GM12878 (cell line): ENCODE measurements around the gene TNXB.

Experiments used
- CBX5 ChIP-seq: sonication (generic); IDR thresholded peaks from 2 replicates; pipeline ENCODE4 v1.6.1; 2016; ENCODE audit warnings: low read depth, moderate library complexity, mild to moderate bottlenecking, inconsistent platforms
- CHD2 ChIP-seq: IDR thresholded peaks from 2 replicates; pipeline ENCODE4 v1.6.1; 2011; ENCODE audit warnings: low read depth, low read length, improper control_type of control experiment, borderline replicate concordance
- CTCF ChIP-seq, 3 experiments: IDR thresholded peaks in 2 of 3; conservative IDR thresholded peaks in 1 of 3; 2 replicates each; pipeline ENCODE4 v1.5.1; 2011; ENCODE audit warnings: low read depth in 3 of 3, low read length in 3 of 3, mild to moderate bottlenecking in 3 of 3, control low read depth in 2 of 3, moderate library complexity in 2 of 3, inconsistent platforms in 1 of 3, mixed read lengths in 1 of 3; ENCODE audit not compliant: control insufficient read depth in 2 of 3, insufficient read depth in 1 of 3; ENCODE audit errors: extremely low read depth in 1 of 3
- EP300 ChIP-seq, 2 experiments: fragments of 150-350 bp in 1 of 2; IDR thresholded peaks; 2 replicates each; pipeline ENCODE4 v1.6.1; 2011 to 2012; ENCODE audit warnings: low read depth in 2 of 2, low read length in 2 of 2, borderline replicate concordance in 1 of 2, improper control_type of control experiment in 1 of 2, inconsistent platforms in 1 of 2; ENCODE audit not compliant: control insufficient read depth in 1 of 2
- FOS ChIP-seq: IDR thresholded peaks from 3 replicates; pipeline ENCODE4 v1.6.1; 2011; ENCODE audit warnings: borderline replicate concordance; ENCODE audit not compliant: insufficient read length; ENCODE audit errors: extremely low read depth
- GATAD2B ChIP-seq: fragments of 450-650 bp; conservative IDR thresholded peaks from 2 replicates; pipeline ENCODE4 v1.6.1; 2017; ENCODE audit warnings: low read depth, mild to moderate bottlenecking, moderate library complexity
- MAX ChIP-seq: IDR thresholded peaks from 2 replicates; pipeline ENCODE4 v1.6.1; 2012; ENCODE audit warnings: low read depth, low read length, improper control_type of control experiment
- NFYB ChIP-seq: IDR thresholded peaks from 2 replicates; pipeline ENCODE4 v1.6.1; 2011; ENCODE audit warnings: low read depth, mild to moderate bottlenecking, low read length, improper control_type of control experiment, moderate library complexity; ENCODE audit not compliant: insufficient read depth
- PBX3 ChIP-seq: IDR thresholded peaks from 2 replicates; pipeline ENCODE4 v1.6.1; 2011; ENCODE audit warnings: mild to moderate bottlenecking, low read depth, low read length, moderate library complexity; ENCODE audit not compliant: insufficient replicate concordance
- PML ChIP-seq: IDR thresholded peaks from 2 replicates; pipeline ENCODE4 v1.6.1; 2012; ENCODE audit warnings: low read length, inconsistent platforms
- POLR2A ChIP-seq: IDR thresholded peaks from 2 replicates; pipeline ENCODE4 v1.6.1; 2011; ENCODE audit warnings: low read depth, mild to moderate bottlenecking, low read length
- RCOR1 ChIP-seq: conservative IDR thresholded peaks from 2 replicates; pipeline ENCODE4 v1.6.1; 2012; ENCODE audit warnings: low read depth, low read length, improper control_type of control experiment
- REST ChIP-seq: IDR thresholded peaks from 2 replicates; pipeline ENCODE4 v1.6.1; 2012; ENCODE audit warnings: mild to moderate bottlenecking, low read depth, low read length

GRCh38 chr6:32109765-32110160 lies 625 bp upstream of the TNXB start:
- TF ChIP-seq CHD2 (no peak), PML (no peak), CTCF (IDR thresholded peaks at IDR 0.05 in 2 of 3, conservative IDR thresholded peaks at IDR 0.05 in 1 of 3; ENCODE audit: control insufficient read depth in 2 of 3, extremely low read depth in 1 of 3, insufficient read depth in 1 of 3, low read depth in 3 of 3, low read length in 3 of 3) (no peak), GATAD2B (no peak), NFYB (no peak), POLR2A (no peak), RCOR1 (no peak), PBX3 (no peak), MAX (no peak), EP300 (IDR thresholded peaks at IDR 0.05; ENCODE audit: borderline replicate concordance in 1 of 2, control insufficient read depth in 1 of 2, low read depth in 2 of 2, low read length in 2 of 2) (no peak), REST (no peak), FOS (no peak), CBX5 (no peak)
